Tibial nerve (tissue), 4 donors: ENCODE results near the gene PASD1. TPM values are rescaled to one million over a fixed set of nuclear protein-coding genes. Genes with fewer than 3 reads are reported as not detected.
A peak's percentile ranks its signal among the peaks of the same experiment; 100 is the strongest.

ENCODE experiments used
- DNase-seq, 2 donors: peaks; one replicate each; pipeline ENCODE4 v3.0.0-alpha.2; 2019; ENCODE audit warnings: low spot score in 2 of 2
- H3K27ac ChIP-seq, 4 donors: fragments of 200-600 bp; sonication (generic) in 3 of 4; one replicate each; pipeline ENCODE4 v1.5.1; 2017 to 2019; ENCODE audit warnings: mild to moderate bottlenecking in 1 of 4
- H3K27me3 ChIP-seq, 2 donors: fragments of 200-600 bp; sonication (generic) in 1 of 2; one replicate each; pipeline versions ENCODE4 v1.5.1 to v1.6.0; 2017 to 2019
- H3K36me3 ChIP-seq, 3 donors: fragments of 200-600 bp; sonication (generic); one replicate each; pipeline ENCODE4 v1.5.1; 2018 to 2019
- H3K4me1 ChIP-seq, 4 donors: fragments of 200-600 bp; sonication (generic) in 3 of 4; one replicate each; pipeline ENCODE4 v1.5.1; 2017 to 2019
- H3K4me3 ChIP-seq, 4 donors: fragments of 200-600 bp; sonication (generic) in 3 of 4; one replicate each; pipeline ENCODE4 v1.5.1; 2017 to 2019; ENCODE audit warnings: mild to moderate bottlenecking in 1 of 4, moderate library complexity in 1 of 4
- H3K9me3 ChIP-seq, 4 donors: fragments of 200-600 bp; sonication (generic) in 3 of 4; one replicate each; pipeline ENCODE4 v1.5.1; 2017 to 2019
- CTCF ChIP-seq, 5 experiments: fragments of 200-600 bp in 3 of 5; fragments of 450-650 bp in 2 of 5; sonication (generic) in 3 of 5; IDR thresholded peaks; one replicate each; pipeline ENCODE4 v1.5.1; 2016 to 2019; ENCODE audit warnings: antibody characterized with exemption in 5 of 5, mild to moderate bottlenecking in 3 of 5, moderate library complexity in 2 of 5
- EP300 ChIP-seq, 2 donors: sonication (generic); formaldehyde crosslinking; IDR thresholded peaks; one replicate each; pipeline ENCODE4 v1.6.1; 2017; ENCODE audit warnings: antibody characterized with exemption in 2 of 2, mild to moderate bottlenecking in 1 of 2
- POLR2A ChIP-seq, 2 donors: fragments of 450-650 bp; IDR thresholded peaks; one replicate each; pipeline ENCODE4 v1.6.1; 2017; ENCODE audit warnings: antibody characterized with exemption in 2 of 2, mild to moderate bottlenecking in 2 of 2, moderate library complexity in 2 of 2
- WGBS, 2 donors: methylation state at CpG; one replicate each; pipeline ENCODE4 v1.1.5; 2018; 5-methylcytosine and 5-hydroxymethylcytosine counted together
- total RNA-seq, 4 donors: library from RNA; depleted of rRNA; stranded (reverse); fragments of >200 nt; gene quantifications; one replicate each; pipeline ENCODE4 v1.1.0, GENCODE V29; 2016

The PASD1 gene
- total RNA-seq, 4 donors from 2014 or later: not detected

- Histone ChIP-seq H3K36me3 (no peaks in the 10 kb centered on the region), H3K27me3 (peaks cover 0 to 6% of the 10 kb centered on the region in 2 donors), H3K27ac (no peak overlapping the region), H3K9me3 (no peaks in the 10 kb centered on the region), H3K4me1 (no peaks in the 10 kb centered on the region), H3K4me3 (no peak overlapping the region)
- TF ChIP-seq EP300 (IDR thresholded peaks at IDR 0.05) (no peak), POLR2A (IDR thresholded peaks at IDR 0.05) (no peak), CTCF (IDR thresholded peaks at IDR 0.05) (no peak)
- DNase-seq: no peak
- WGBS, 2 donors: 55 to 83% methylated on average over 4 of the region's 4 CpGs
Measured at GRCh38 chrX:151676196-151676595, 112.7 kb downstream of the PASD1 start.

- 57 to 59% methylated on average over 4 to 5 of the region's 5 CpGs for WGBS, 2 donors
- Histone ChIP-seq H3K4me1 (no peaks in the 10 kb centered on the region), H3K27ac (no peak overlapping the region), H3K36me3 (no peaks in the 10 kb centered on the region), H3K9me3 (no peaks in the 10 kb centered on the region), H3K4me3 (no peak overlapping the region), H3K27me3 (no peaks in the 10 kb centered on the region)
- no peak for DNase-seq
- TF ChIP-seq CTCF (IDR thresholded peaks at IDR 0.05) (no peak), EP300 (IDR thresholded peaks at IDR 0.05) (no peak), POLR2A (IDR thresholded peaks at IDR 0.05) (no peak)
Measured at GRCh38 chrX:151679798-151680402, 116.4 kb downstream of the PASD1 start.

GRCh38 chrX:151680805-151681204, 117.3 kb downstream of the PASD1 start:
- 58 to 76% methylated on average over 4 of the region's 4 CpGs for WGBS, 2 donors
- Histone ChIP-seq H3K9me3 (no peaks in the 10 kb centered on the region), H3K27ac (no peak overlapping the region), H3K4me3 (no peak overlapping the region), H3K4me1 (no peaks in the 10 kb centered on the region), H3K36me3 (no peaks in the 10 kb centered on the region), H3K27me3 (no peaks in the 10 kb centered on the region)
- peak in 1 of 2 donors; percentile 36 for DNase-seq
- no peak for TF ChIP-seq POLR2A (IDR thresholded peaks at IDR 0.05)
- no peak for TF ChIP-seq EP300 (IDR thresholded peaks at IDR 0.05)
- peak; percentile 10 to 53 (median 40) for TF ChIP-seq CTCF (IDR thresholded peaks at IDR 0.05)

GRCh38 chrX:151687635-151688034, 124.2 kb downstream of the PASD1 start:
- Histone ChIP-seq H3K4me1 (no peaks in the 10 kb centered on the region), H3K4me3 (no peak overlapping the region), H3K27ac (no peak overlapping the region), H3K9me3 (no peaks in the 10 kb centered on the region), H3K36me3 (no peaks in the 10 kb centered on the region), H3K27me3 (no peaks in the 10 kb centered on the region)
- DNase-seq: no peak
- no peak for TF ChIP-seq POLR2A (IDR thresholded peaks at IDR 0.05)
- no peak for TF ChIP-seq CTCF (IDR thresholded peaks at IDR 0.05)
- no peak for TF ChIP-seq EP300 (IDR thresholded peaks at IDR 0.05)

- DNase-seq: no peak
- TF ChIP-seq EP300 (IDR thresholded peaks at IDR 0.05) (no peak), POLR2A (IDR thresholded peaks at IDR 0.05) (no peak), CTCF (IDR thresholded peaks at IDR 0.05) (no peak)
- Histone ChIP-seq H3K27ac (no peak overlapping the region), H3K4me1 (no peaks in the 10 kb centered on the region), H3K27me3 (no peaks in the 10 kb centered on the region), H3K4me3 (no peak overlapping the region), H3K9me3 (no peaks in the 10 kb centered on the region), H3K36me3 (no peaks in the 10 kb centered on the region)
Measured at GRCh38 chrX:151688695-151689094, 125.2 kb downstream of the PASD1 start.
